Lower leg skin (tissue), 3 donors: ENCODE data around the gene AQP5.

ENCODE experiments used
- POLR2A ChIP-seq, 2 donors: fragments of 450-650 bp; IDR thresholded peaks; one replicate each; pipeline ENCODE4 v1.6.1; 2016 to 2017; ENCODE audit warnings: antibody characterized with exemption in 2 of 2, mild to moderate bottlenecking in 1 of 2, moderate library complexity in 1 of 2
- TF ChIP-seq, protein P1 (sequence below), 3 donors: fragments of 450-650 bp; IDR thresholded peaks; one replicate each; pipeline ENCODE4 v1.5.1; 2016; ENCODE audit warnings: antibody characterized with exemption in 3 of 3, mild to moderate bottlenecking in 3 of 3, moderate library complexity in 2 of 3

GRCh38 chr12:49956663-49957569, 4.8 kb upstream of the AQP5 start:
- TF ChIP-seq, protein P1, sequence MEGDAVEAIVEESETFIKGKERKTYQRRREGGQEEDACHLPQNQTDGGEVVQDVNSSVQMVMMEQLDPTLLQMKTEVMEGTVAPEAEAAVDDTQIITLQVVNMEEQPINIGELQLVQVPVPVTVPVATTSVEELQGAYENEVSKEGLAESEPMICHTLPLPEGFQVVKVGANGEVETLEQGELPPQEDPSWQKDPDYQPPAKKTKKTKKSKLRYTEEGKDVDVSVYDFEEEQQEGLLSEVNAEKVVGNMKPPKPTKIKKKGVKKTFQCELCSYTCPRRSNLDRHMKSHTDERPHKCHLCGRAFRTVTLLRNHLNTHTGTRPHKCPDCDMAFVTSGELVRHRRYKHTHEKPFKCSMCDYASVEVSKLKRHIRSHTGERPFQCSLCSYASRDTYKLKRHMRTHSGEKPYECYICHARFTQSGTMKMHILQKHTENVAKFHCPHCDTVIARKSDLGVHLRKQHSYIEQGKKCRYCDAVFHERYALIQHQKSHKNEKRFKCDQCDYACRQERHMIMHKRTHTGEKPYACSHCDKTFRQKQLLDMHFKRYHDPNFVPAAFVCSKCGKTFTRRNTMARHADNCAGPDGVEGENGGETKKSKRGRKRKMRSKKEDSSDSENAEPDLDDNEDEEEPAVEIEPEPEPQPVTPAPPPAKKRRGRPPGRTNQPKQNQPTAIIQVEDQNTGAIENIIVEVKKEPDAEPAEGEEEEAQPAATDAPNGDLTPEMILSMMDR (IDR thresholded peaks at IDR 0.05) = no peak
- no peak for TF ChIP-seq POLR2A (IDR thresholded peaks at IDR 0.05)
